Measurements from ENCODE around the gene SPON1.

The SPON1 gene

DNA sequence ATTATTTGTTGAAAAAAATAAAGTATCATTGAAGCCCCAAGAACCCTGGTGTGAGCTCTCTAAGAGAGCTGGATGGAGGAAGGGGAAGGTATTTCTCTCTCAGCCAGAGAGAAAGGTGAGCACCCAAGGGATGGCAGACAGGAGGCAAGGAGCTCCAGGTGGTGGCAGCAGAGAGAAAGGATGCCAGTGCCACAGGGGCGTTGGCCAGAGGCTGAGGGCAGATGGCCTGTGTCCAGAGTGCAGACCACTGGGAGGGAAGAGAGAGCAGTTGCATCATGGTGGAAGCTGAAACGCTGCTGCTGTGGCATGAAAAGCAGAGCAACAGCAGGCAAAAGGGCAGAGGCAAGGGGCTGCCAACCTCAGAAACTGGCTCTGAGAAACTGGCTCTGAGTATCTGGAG is 8.5 kb downstream of the SPON1 start:
- TF ChIP-seq, protein P1, sequence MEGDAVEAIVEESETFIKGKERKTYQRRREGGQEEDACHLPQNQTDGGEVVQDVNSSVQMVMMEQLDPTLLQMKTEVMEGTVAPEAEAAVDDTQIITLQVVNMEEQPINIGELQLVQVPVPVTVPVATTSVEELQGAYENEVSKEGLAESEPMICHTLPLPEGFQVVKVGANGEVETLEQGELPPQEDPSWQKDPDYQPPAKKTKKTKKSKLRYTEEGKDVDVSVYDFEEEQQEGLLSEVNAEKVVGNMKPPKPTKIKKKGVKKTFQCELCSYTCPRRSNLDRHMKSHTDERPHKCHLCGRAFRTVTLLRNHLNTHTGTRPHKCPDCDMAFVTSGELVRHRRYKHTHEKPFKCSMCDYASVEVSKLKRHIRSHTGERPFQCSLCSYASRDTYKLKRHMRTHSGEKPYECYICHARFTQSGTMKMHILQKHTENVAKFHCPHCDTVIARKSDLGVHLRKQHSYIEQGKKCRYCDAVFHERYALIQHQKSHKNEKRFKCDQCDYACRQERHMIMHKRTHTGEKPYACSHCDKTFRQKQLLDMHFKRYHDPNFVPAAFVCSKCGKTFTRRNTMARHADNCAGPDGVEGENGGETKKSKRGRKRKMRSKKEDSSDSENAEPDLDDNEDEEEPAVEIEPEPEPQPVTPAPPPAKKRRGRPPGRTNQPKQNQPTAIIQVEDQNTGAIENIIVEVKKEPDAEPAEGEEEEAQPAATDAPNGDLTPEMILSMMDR (conservative IDR thresholded peaks at IDR 0.05; ENCODE audit: low read length) = peak; percentile 76
- TF ChIP-seq EZH2phosphoT487 (IDR thresholded peaks at IDR 0.05; ENCODE audit: borderline replicate concordance) = no peak

GRCh38 chr11:13972043-13972910 is 9.8 kb downstream of the SPON1 start:
- no peak overlapping the region for H3K4me3 ChIP-seq (ENCODE audit: low read length, poor library complexity, severe bottlenecking)
- H3K27me3 ChIP-seq (ENCODE audit: insufficient read depth, low read length, poor library complexity, severe bottlenecking) = no peaks in the 10 kb centered on the region
- no peaks in the 10 kb centered on the region for H4K20me1 ChIP-seq (ENCODE audit: insufficient read depth, low read length, poor library complexity, severe bottlenecking)
- no peaks in the 10 kb centered on the region for H3K4me1 ChIP-seq (ENCODE audit: insufficient read depth, low read length, poor library complexity, severe bottlenecking)
- H2AFZ ChIP-seq (ENCODE audit: low read length) = no peak overlapping the region
- no peaks in the 10 kb centered on the region for H3K36me3 ChIP-seq (ENCODE audit: insufficient read depth, low read length)
- H3K4me2 ChIP-seq (ENCODE audit: low read depth, low read length, poor library complexity, severe bottlenecking) = no peak overlapping the region
- no peaks in the 10 kb centered on the region for H3F3A ChIP-seq (ENCODE audit: low read depth)
- no peaks in the 10 kb centered on the region for H3K79me2 ChIP-seq (ENCODE audit: insufficient read depth, low read length)
- no peaks in the 10 kb centered on the region for H3K9me2 ChIP-seq (replicated peaks; ENCODE audit: low read depth, low read length)
- no peaks in the 10 kb centered on the region for H3K9me3 ChIP-seq (ENCODE audit: insufficient read depth, low read depth, low read length)
- TF ChIP-seq, protein P1 (conservative IDR thresholded peaks at IDR 0.05; ENCODE audit: low read length) = no peak
- no peak for TF ChIP-seq EZH2phosphoT487 (IDR thresholded peaks at IDR 0.05; ENCODE audit: borderline replicate concordance)
- no peak overlapping the region for H3K9ac ChIP-seq (ENCODE audit: low read depth, low read length, poor library complexity, severe bottlenecking)

More for the DNA sequence above, 8.5 kb downstream of the SPON1 start:
- no peaks in the 10 kb centered on the region for H3K36me3 ChIP-seq (ENCODE audit: insufficient read depth, low read length)
- H3K9me3 ChIP-seq (ENCODE audit: insufficient read depth, low read depth, low read length) = no peaks in the 10 kb centered on the region
- no peak overlapping the region for H2AFZ ChIP-seq (ENCODE audit: low read length)
- H3F3A ChIP-seq (ENCODE audit: low read depth) = no peaks in the 10 kb centered on the region
- H4K20me1 ChIP-seq (ENCODE audit: insufficient read depth, low read length, poor library complexity, severe bottlenecking) = no peaks in the 10 kb centered on the region
- no peak overlapping the region for H3K9ac ChIP-seq (ENCODE audit: low read depth, low read length, poor library complexity, severe bottlenecking)
- H3K4me3 ChIP-seq (ENCODE audit: low read length, poor library complexity, severe bottlenecking) = no peak overlapping the region
- no peak overlapping the region for H3K4me2 ChIP-seq (ENCODE audit: low read depth, low read length, poor library complexity, severe bottlenecking)
- H3K4me1 ChIP-seq (ENCODE audit: insufficient read depth, low read length, poor library complexity, severe bottlenecking) = no peaks in the 10 kb centered on the region
- H3K9me2 ChIP-seq (replicated peaks; ENCODE audit: low read depth, low read length) = no peaks in the 10 kb centered on the region
- no peaks in the 10 kb centered on the region for H3K79me2 ChIP-seq (ENCODE audit: insufficient read depth, low read length)
- H3K27me3 ChIP-seq (ENCODE audit: insufficient read depth, low read length, poor library complexity, severe bottlenecking) = no peaks in the 10 kb centered on the region

DNA sequence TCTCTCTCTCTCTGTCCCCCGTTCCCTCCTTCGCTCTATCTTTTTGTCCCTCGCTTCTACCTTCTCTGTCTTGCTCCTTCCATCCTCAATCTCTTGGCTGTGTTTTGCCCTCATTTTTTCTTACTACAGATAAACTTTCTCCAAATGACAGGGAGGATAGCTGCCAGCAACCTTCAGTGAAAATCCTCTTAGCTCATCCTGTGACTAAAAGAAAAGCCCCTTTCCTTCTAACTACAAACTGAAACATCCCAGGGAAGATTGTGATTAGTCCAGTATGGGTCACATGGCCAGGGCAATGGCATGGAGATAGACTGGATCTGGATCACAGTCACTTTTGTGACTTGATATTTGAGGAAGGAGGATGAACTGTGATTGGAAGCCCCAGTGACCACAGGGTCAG is 10.4 kb downstream of the SPON1 start:
- no peaks in the 10 kb centered on the region for H3K4me1 ChIP-seq (ENCODE audit: insufficient read depth, low read length, poor library complexity, severe bottlenecking)
- H3F3A ChIP-seq (ENCODE audit: low read depth) = no peaks in the 10 kb centered on the region
- TF ChIP-seq, protein P1 (conservative IDR thresholded peaks at IDR 0.05; ENCODE audit: low read length) = no peak
- no peak for TF ChIP-seq EZH2phosphoT487 (IDR thresholded peaks at IDR 0.05; ENCODE audit: borderline replicate concordance)
- no peak overlapping the region for H3K4me2 ChIP-seq (ENCODE audit: low read depth, low read length, poor library complexity, severe bottlenecking)
- H3K27me3 ChIP-seq (ENCODE audit: insufficient read depth, low read length, poor library complexity, severe bottlenecking) = no peaks in the 10 kb centered on the region
- H3K79me2 ChIP-seq (ENCODE audit: insufficient read depth, low read length) = no peaks in the 10 kb centered on the region
- H3K9me3 ChIP-seq (ENCODE audit: insufficient read depth, low read depth, low read length) = no peaks in the 10 kb centered on the region
- no peak overlapping the region for H3K9ac ChIP-seq (ENCODE audit: low read depth, low read length, poor library complexity, severe bottlenecking)
- H3K4me3 ChIP-seq (ENCODE audit: low read length, poor library complexity, severe bottlenecking) = no peak overlapping the region
- H2AFZ ChIP-seq (ENCODE audit: low read length) = no peak overlapping the region
- no peaks in the 10 kb centered on the region for H3K9me2 ChIP-seq (replicated peaks; ENCODE audit: low read depth, low read length)
- no peaks in the 10 kb centered on the region for H4K20me1 ChIP-seq (ENCODE audit: insufficient read depth, low read length, poor library complexity, severe bottlenecking)
- H3K36me3 ChIP-seq (ENCODE audit: insufficient read depth, low read length) = no peaks in the 10 kb centered on the region

All from Loucy (cell line).